ENCODE results near the gene TESMIN.

The TESMIN gene

DNA sequence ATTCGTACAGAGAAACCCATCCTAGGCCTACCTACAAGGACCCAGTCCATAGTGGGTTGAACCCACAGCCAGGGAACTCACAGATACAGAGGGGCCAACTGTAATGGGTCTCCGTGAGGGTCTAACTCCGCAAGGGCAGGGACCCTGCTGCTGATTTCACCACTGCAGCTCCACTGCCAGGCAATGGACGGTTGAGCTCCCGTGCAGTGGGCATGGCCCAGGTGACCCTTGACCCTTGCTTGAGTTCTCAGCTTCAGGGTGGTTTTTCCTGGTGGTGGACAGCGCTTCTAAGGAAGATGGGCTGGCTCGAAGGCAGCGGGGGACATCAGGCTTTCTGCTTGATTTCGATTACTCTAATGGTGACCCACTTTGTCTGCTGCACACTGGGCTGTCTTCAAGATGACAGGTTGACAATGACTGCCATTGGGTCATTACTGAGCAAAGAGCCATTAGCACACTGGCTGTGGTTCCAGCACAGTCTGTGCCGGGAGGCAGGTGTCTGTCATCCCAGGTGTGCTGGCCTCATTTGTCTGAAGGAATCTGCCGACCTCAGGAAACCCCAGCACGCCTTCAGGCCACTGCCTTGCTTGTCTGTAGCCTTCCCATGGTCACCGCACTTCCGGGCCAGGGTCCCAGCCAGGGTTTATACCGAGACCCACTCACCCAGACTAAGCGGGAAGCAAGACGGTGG lies 70.6 kb downstream of the TESMIN start:
- peak; percentile 28 for DNase-seq

- peak; percentile 53 for DNase-seq
Observed at GRCh38 chr11:68678031-68678441, 73.3 kb downstream of the TESMIN start.

DNA sequence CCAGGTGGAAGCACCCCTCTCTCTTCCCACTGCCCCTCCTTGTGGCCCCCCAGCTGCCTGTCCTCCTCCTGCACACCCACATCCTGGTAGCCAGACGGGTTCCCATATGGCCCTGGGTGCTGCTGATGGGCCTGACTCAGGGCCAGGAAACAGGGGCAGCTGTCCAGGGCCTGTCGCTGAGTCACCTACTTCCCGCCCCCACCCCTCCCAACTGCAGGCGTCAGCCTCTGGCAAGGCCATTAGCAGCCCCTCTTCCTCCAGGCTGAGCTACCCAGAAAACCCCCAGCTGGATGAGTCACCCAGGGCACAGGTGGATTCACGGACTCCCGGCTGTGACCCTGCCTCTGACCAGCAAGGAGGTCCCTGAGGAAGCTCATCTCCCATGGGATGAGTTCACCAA lies 73.9 kb downstream of the TESMIN start:
- DNase-seq = peak; percentile 44

- no peak for DNase-seq
Observed at GRCh38 chr11:68674461-68674860, 76.9 kb downstream of the TESMIN start.

- DNase-seq = no peak
Observed at GRCh38 chr11:68673991-68674390, 77.3 kb downstream of the TESMIN start.

DNA sequence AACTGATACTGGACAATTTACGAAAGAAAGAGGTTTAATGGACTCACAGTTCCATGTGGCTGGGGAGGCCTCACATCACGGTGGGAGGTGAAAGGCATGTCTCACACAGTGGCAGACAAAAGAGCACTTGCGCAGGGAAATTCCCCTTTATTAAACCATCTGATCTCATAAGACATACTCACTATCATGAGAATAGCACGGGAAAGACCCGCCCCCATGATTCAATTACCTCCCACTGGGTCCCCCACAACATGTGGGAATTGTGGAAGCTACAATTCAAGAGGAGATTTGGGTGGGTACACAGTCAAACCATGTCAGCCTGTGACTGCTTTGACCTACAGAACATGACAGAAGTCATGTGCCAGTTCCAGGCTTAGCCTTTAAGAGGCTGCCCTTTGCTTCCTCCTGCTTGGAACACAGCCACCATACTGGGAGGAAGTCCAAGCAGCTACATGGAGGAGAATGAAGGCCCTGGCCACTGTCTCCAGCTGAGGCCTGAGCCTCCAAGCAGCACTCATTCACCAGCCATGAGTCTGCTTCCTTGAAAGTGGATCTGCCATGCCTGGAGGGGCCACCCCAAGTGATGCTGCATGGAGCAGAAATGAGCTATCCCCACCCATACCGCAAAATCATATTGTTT lies 77.9 kb downstream of the TESMIN start:
- no peak for DNase-seq

- DNase-seq = no peak
Observed at GRCh38 chr11:68670208-68670992, 80.9 kb downstream of the TESMIN start.

GRCh38 chr11:68669301-68670090 lies 81.8 kb downstream of the TESMIN start:
- DNase-seq = no peak

- no peak for DNase-seq
Observed at GRCh38 chr11:68667511-68668500, 83.5 kb downstream of the TESMIN start.

- no peak for DNase-seq
Observed at GRCh38 chr11:68666849-68667248, 84.5 kb downstream of the TESMIN start.

GRCh38 chr11:68665436-68665835 lies 85.9 kb downstream of the TESMIN start:
- no peak for DNase-seq

GRCh38 chr11:68664906-68665305 lies 86.4 kb downstream of the TESMIN start:
- DNase-seq = no peak

DNA sequence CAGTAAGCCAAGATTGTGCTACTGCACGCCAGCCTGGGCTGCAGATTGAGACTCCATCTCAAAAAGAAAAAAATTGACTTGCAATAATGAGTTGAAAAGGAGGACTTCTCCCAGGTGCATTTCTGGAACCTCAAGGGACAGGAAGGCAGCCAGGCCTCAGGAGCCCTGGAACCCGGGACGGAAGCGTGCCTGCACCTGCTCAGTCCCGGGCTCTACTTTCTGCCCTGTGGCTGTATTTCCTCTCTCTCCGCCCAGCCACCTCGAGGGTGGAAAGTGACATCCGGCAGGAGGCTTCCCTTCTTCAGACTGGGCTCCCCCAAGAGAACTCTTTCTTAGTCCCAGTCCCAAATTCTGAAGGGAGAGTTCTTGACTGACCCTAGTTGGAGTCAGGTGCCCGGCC lies 87.2 kb downstream of the TESMIN start:
- DNase-seq = no peak

DNA sequence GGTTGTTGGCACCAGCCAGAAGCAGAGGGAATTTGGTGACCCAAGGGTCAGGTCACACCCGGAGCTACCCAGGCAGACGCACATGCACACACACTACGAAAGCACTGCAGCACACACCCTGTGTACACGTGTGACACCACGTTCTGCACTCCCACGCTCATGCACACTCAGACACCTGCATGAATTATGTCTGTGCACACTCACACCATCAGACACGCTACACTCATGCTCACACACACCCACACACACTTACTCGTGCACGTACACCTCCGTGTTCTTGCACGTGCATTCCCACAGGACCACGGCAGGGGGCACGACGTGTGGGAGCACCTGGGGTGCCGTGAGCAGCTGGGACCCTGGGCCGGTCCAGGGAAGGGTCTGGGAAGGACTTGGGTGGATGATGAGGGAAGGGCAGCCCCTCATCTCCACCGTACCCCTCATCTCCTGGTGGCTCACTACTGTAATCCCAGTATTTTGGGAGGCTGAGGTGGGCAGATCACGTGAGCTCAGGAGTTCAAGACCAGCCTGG lies 87.8 kb downstream of the TESMIN start:
- no peak for DNase-seq

GRCh38 chr11:68661697-68662603 lies 89.4 kb downstream of the TESMIN start:
- DNase-seq = no peak

- peak; percentile 50 for DNase-seq
Observed at GRCh38 chr11:68661014-68661413, 90.3 kb downstream of the TESMIN start.

- no peak for DNase-seq
Observed at GRCh38 chr11:68660066-68660810, 91.1 kb downstream of the TESMIN start.

GRCh38 chr11:68659158-68659921 lies 92.0 kb downstream of the TESMIN start:
- peak; percentile 52 for DNase-seq

DNA sequence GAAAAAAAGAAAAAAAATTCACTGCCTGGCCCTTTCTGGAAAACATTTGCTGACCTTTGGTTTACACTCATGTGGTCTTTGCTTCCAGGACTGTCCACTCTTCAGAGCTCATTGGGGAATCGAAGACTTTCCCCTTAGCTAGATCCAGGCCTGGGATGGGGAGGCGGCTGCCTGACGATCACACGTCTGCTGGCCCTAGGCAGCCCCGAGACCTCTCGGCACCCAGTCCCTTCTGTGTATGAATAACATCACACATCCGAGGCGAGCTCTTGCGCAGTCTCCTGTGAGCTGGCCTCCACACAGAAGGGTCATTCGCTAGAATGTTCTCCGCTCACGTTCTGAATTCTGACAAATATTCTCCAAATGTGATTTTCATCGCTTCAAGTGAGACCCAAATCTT lies 92.7 kb downstream of the TESMIN start:
- DNase-seq = no peak

All from activated effector memory CD4-positive, alpha-beta T cell treated with anti-CD3 and anti-CD28 coated beads, Interleukin-2, amount 50 U/mL, for 16 hours (primary cell).